GM13976 (cell line): ENCODE data around the gene RRP1.

Experiments used
- DNase-seq: peaks from one replicate; pipeline ENCODE4 v3.0.0; 2012; ENCODE audit warnings: low spot score
- in situ Hi-C: fragments of 300-500 bp; cut with MboI; formaldehyde crosslinking; loops from one replicate; pipeline ENCODE4 v1.12.0; 2022; ENCODE audit warnings: low sequenced_read_pairs, mixed read lengths, inconsistent platforms; ENCODE audit not compliant: unreplicated experiment
- TF ChIP-seq, protein P1 (sequence below): IDR thresholded peaks from 2 replicates; pipeline ENCODE4 v1.5.1; 2012; ENCODE audit warnings: borderline replicate concordance, mild to moderate bottlenecking; ENCODE audit not compliant: insufficient read depth; ENCODE audit errors: extremely low read depth, missing control alignments, control extremely low read depth

The RRP1 gene

DNA sequence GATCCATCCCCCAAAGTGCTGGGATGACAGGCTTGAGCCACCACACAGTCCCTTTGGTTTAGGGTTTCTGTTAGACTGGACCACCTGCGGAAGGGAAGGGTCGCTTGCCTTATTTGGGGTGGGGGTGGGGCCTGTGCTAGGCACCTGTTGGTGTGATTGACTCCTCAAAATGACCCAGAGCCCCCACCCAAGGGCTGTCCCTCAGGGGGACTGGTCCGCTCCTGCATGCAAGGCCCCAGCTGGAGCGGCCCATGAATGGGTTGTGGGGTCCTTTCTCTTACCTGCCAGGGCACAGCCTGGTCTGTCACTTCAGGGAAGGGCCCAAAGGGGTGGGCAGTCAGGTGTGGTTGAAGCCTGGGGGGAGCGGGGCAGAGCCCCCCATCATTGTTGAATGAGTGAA, 11.4 kb upstream of the RRP1 start:
- no peak for DNase-seq
- in situ Hi-C loops = no loop called here
- TF ChIP-seq, protein P1, sequence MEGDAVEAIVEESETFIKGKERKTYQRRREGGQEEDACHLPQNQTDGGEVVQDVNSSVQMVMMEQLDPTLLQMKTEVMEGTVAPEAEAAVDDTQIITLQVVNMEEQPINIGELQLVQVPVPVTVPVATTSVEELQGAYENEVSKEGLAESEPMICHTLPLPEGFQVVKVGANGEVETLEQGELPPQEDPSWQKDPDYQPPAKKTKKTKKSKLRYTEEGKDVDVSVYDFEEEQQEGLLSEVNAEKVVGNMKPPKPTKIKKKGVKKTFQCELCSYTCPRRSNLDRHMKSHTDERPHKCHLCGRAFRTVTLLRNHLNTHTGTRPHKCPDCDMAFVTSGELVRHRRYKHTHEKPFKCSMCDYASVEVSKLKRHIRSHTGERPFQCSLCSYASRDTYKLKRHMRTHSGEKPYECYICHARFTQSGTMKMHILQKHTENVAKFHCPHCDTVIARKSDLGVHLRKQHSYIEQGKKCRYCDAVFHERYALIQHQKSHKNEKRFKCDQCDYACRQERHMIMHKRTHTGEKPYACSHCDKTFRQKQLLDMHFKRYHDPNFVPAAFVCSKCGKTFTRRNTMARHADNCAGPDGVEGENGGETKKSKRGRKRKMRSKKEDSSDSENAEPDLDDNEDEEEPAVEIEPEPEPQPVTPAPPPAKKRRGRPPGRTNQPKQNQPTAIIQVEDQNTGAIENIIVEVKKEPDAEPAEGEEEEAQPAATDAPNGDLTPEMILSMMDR = no peak

DNA sequence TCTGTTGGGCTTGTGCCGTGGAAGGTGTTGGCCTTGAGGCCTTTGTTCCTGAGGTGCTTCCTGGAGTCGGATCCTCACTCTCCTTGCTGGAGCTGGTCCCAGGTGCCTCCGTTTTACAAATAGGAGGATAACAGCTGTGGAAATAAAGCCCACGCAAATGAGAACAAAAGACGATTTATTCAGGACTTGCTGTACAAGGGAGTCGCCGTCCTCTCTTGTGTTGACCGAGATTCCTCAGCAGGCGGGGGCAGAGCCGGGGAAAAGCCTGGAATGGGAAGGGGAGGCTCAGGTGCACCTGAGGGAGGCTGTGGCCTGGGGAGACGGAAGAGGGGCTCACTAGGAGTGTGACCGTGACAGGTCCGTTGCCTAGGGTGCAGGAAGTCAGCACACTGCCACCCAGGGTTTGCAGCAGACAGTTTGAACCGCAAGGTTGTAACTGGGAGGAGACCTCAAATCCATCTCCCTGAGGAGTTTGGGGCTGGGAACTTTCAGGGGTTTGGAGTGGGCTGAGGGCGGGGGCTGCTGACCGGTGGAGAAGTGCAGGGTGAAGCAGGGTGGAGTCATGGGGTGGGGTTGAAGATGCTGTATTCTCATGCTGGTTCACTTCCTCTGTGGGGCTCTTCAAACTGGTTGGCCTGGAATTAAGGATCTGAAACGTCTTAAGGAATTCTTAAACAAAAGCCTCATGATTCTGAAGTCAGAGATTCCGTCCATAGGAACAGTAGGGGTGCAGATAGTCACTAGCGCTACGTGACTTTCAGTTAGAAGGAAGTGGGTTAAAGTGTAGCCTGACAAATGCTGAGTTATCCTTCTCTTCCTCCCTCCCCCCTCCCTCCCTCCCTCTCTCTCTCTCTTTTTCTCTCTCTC, 10.7 kb upstream of the RRP1 start:
- TF ChIP-seq, protein P1 = no peak
- DNase-seq = no peak
- in situ Hi-C loops = no loop called here

DNA sequence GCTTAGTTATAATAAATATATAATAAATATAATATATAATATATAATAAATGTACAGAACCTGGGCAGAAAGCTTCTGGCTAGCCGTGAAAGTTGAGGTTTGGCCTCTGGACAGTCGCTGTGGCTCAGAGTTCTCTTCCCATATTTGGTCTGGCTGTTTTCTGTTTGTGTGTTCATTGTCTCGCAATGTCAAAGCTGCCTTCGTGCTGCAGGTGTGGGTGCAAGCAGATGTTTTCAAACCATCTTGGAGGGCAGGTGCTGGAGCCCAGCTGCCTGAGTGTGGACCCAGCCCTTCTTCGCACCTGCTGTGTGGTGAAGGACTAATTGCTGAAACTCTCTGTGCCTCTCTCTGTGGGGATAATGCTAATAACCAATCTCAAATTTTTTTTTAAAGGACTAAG, 9.7 kb upstream of the RRP1 start:
- DNase-seq = no peak
- TF ChIP-seq, protein P1 = no peak
- in situ Hi-C loops = no loop called here

DNA sequence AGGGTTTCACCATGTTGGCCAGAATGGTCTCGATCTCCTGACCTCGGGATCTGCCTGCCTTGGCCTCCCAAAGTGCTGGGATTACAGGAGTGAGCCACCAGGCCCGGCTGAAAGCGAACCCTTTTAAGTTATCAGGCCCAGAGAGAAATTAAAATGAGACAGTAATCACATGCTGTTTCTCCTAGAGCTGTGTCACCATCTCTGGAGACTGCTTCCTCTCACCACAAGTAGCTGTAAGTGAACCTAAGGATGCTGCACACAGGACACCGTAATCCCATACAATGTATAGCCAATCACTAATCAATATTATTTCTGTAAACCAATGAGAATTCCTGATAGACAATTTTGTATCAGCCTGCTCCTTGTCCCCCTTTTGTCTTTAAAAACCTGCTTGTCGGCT, 7.5 kb upstream of the RRP1 start:
- TF ChIP-seq, protein P1 = no peak
- DNase-seq = no peak
- in situ Hi-C loops = no loop called here

DNA sequence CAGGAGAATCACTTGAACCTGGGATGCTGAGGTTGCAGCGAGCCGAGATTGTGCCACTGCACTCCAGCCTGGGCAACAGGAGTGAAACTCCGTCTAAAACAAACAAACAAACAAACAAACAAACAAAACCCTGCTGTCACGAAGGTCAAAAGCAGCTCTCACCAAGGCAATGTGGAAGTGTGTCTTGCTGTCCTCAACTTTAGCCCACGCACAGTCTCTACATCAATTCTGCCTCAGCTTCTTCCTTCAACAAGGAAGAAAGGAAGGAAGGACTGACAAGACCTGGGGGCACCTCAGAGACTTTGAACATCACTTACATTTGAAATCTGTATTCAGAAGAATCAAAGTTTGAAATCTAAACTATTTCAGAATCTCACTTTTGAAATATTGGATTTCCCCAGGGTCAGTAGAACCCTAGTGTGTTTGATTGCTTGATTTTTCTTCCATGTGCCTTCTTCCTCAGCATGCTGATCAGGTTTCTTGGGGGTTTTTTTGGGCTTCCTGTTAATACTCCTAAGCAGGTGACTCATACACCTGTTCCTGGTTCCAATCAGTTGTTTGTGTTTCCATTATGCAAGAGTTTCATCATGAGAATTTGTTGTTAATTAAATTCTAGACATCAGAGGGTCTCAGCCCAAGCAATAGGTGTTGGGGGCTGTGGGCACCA, 6.8 kb upstream of the RRP1 start:
- TF ChIP-seq, protein P1 = no peak
- no peak for DNase-seq
- in situ Hi-C loops = no loop called here

DNA sequence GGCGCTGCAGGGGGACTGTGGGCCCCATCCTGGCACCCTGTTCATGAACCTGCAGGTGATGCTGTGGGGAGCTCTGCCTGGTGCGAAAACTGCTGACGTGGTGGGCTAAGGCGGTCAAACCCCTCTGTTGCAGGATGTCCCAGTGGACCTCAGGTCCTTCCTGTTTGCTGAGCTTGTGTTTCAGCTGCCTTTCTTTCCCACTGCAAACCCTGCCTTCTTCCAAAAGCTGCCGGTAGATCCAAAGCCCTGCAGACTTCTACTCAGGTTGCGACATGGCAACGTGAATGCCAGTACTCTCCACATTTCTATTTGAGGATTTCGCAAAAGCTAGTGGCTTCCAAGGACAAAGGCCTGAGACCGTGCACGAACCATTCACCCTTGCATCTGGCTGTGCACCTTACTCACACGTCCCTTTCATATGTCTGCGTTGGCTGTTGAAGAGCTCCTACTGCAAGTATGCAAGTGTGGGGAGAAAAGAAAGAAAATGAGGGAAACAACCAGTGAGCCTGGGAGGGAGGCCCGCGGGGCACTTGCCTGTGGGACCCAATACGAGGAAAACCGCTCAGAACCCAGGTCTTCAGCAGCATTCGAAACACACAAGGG, 6.2 kb upstream of the RRP1 start:
- DNase-seq = no peak
- TF ChIP-seq, protein P1 = no peak
- in situ Hi-C loops = no loop called here
